Progenitor cell of endocrine pancreas (in vitro differentiated cells): ENCODE results near the gene DUSP22. TPM values are rescaled to one million over a fixed set of nuclear protein-coding genes. Genes with fewer than 3 reads are reported as not detected.

Source experiments
- DNase-seq: peaks from one replicate; pipeline ENCODE4 v3.0.0; 2021; ENCODE audit warnings: low spot score; ENCODE audit not compliant: unreplicated experiment
- H3K27ac Mint-ChIP-seq: 2 replicates; pipeline ENCODE4 v1.8.0; 2021; ENCODE audit warnings: mild to moderate bottlenecking, moderate library complexity, mixed read lengths
- H3K27me3 Mint-ChIP-seq: 2 replicates; pipeline ENCODE4 v1.8.0; 2021; ENCODE audit warnings: mixed read lengths
- H3K36me3 Mint-ChIP-seq: 2 replicates; pipeline ENCODE4 v1.8.0; 2022; ENCODE audit warnings: mixed read lengths; ENCODE audit not compliant: insufficient read depth
- H3K4me1 Mint-ChIP-seq: 2 replicates; pipeline ENCODE4 v1.8.0; 2021; ENCODE audit warnings: low read depth, mixed read lengths
- H3K4me3 Mint-ChIP-seq: 2 replicates; pipeline ENCODE4 v1.8.0; 2021; ENCODE audit warnings: low read depth, mild to moderate bottlenecking, moderate library complexity, mixed read lengths
- H3K9me3 Mint-ChIP-seq: 2 replicates; pipeline ENCODE4 v1.8.0; 2021; ENCODE audit warnings: low read depth, mixed read lengths
- CTCF ChIP-seq: fragments of 200-600 bp; sonication (generic); IDR thresholded peaks from one replicate; pipeline ENCODE4 v1.5.0; 2021; ENCODE audit warnings: antibody characterized with exemption, mild to moderate bottlenecking; ENCODE audit not compliant: unreplicated experiment
- total RNA-seq: library from RNA; stranded (reverse); gene quantifications from 2 replicates; pipeline ENCODE4 v1.2.1, GENCODE V29; 2021

The DUSP22 gene
- total RNA-seq, 1 donor from 2014 or later, result 40.4 TPM

- Mint-ChIP-seq H3K36me3 (peaks cover 13% of the 10 kb centered on the region), H3K4me1 (no peaks in the 10 kb centered on the region), H3K27ac (no peak overlapping the region), H3K4me3 (no peak overlapping the region), H3K27me3 (no peaks in the 10 kb centered on the region), H3K9me3 (peaks cover 37% of the 10 kb centered on the region)
- no peak for DNase-seq
- no peak for TF ChIP-seq CTCF
Observed at GRCh38 chr6:354631-355280, 62.5 kb downstream of the DUSP22 start.

GRCh38 chr6:355373-356208 is 63.3 kb downstream of the DUSP22 start:
- Mint-ChIP-seq H3K36me3 (peaks cover 10% of the 10 kb centered on the region), H3K27me3 (no peaks in the 10 kb centered on the region), H3K4me1 (no peaks in the 10 kb centered on the region), H3K27ac (no peak overlapping the region), H3K4me3 (no peak overlapping the region), H3K9me3 (peaks cover 34% of the 10 kb centered on the region)
- DNase-seq, result no peak
- no peak for TF ChIP-seq CTCF

GRCh38 chr6:356828-357251 is 64.6 kb downstream of the DUSP22 start:
- Mint-ChIP-seq H3K36me3 (peaks cover 8% of the 10 kb centered on the region), H3K4me3 (no peak overlapping the region), H3K9me3 (peaks cover 39% of the 10 kb centered on the region), H3K27me3 (no peaks in the 10 kb centered on the region), H3K27ac (no peak overlapping the region), H3K4me1 (no peaks in the 10 kb centered on the region)
- TF ChIP-seq CTCF, result no peak
- no peak for DNase-seq

- H3K4me1 Mint-ChIP-seq, result no peaks in the 10 kb centered on the region
- no peak overlapping the region for H3K4me3 Mint-ChIP-seq
- no peak for DNase-seq
- H3K27ac Mint-ChIP-seq, result no peak overlapping the region
- H3K36me3 Mint-ChIP-seq, result peaks cover 8% of the 10 kb centered on the region
- peaks cover 41% of the 10 kb centered on the region for H3K9me3 Mint-ChIP-seq
- no peaks in the 10 kb centered on the region for H3K27me3 Mint-ChIP-seq
- TF ChIP-seq CTCF, result no peak
Observed at GRCh38 chr6:357261-357790, 65.0 kb downstream of the DUSP22 start.

GRCh38 chr6:357791-358341 is 65.6 kb downstream of the DUSP22 start:
- H3K27ac Mint-ChIP-seq, result no peak overlapping the region
- no peak for TF ChIP-seq CTCF
- peaks cover 6% of the 10 kb centered on the region for H3K36me3 Mint-ChIP-seq
- H3K27me3 Mint-ChIP-seq, result no peaks in the 10 kb centered on the region
- H3K4me3 Mint-ChIP-seq, result no peak overlapping the region
- no peaks in the 10 kb centered on the region for H3K4me1 Mint-ChIP-seq
- DNase-seq, result no peak
- H3K9me3 Mint-ChIP-seq, result peaks cover 46% of the 10 kb centered on the region
